Spleen (tissue), 13 donors: ENCODE measurements around the gene ADAMTSL1. TPM values are rescaled to one million over a fixed set of nuclear protein-coding genes. Genes with fewer than 3 reads are reported as not detected.
A peak's percentile ranks its signal among the peaks of the same experiment; 100 is the strongest.

Experiments
- DNase-seq: peaks from one replicate; pipeline ENCODE4 v3.0.0-alpha.2; 2020
- H3K27ac ChIP-seq, 8 donors: fragments of 200-600 bp; sonication (generic) in 7 of 8; 1 replicate in 4 of 8; 2 replicates in 4 of 8; pipeline versions ENCODE4 v1.5.0 to v1.8.0; 2016 to 2021; ENCODE audit warnings: inconsistent platforms in 4 of 8, mild to moderate bottlenecking in 4 of 8, moderate library complexity in 1 of 8
- H3K27me3 ChIP-seq, 7 donors: fragments of 200-600 bp; sonication (generic) in 6 of 7; replicated peaks in 1 of 7; 1 replicate in 4 of 7; 2 replicates in 3 of 7; pipeline versions ENCODE4 v1.5.0 to v1.8.0; 2016 to 2021; ENCODE audit warnings: inconsistent platforms in 3 of 7, mild to moderate bottlenecking in 1 of 7
- H3K36me3 ChIP-seq, 6 donors: fragments of 200-600 bp; sonication (generic) in 5 of 6; 1 replicate in 4 of 6; 2 replicates in 2 of 6; pipeline versions ENCODE4 v1.5.0 to v1.8.0; 2016 to 2021; ENCODE audit warnings: inconsistent platforms in 2 of 6
- H3K4me1 ChIP-seq, 6 donors: fragments of 200-600 bp; sonication (generic) in 5 of 6; 1 replicate in 3 of 6; 2 replicates in 3 of 6; pipeline versions ENCODE4 v1.5.0 to v1.8.0; 2016 to 2021; ENCODE audit warnings: inconsistent platforms in 3 of 6
- H3K4me3 ChIP-seq, 8 donors: fragments of 200-600 bp; sonication (generic) in 7 of 8; 1 replicate in 4 of 8; 2 replicates in 4 of 8; pipeline versions ENCODE4 v1.5.0 to v1.8.0; 2016 to 2021; ENCODE audit warnings: inconsistent platforms in 4 of 8, mild to moderate bottlenecking in 4 of 8, moderate library complexity in 2 of 8
- H3K9me3 ChIP-seq, 8 donors: fragments of 200-600 bp; sonication (generic) in 7 of 8; 1 replicate in 4 of 8; 2 replicates in 4 of 8; pipeline versions ENCODE4 v1.5.0 to v1.8.0; 2016 to 2021; ENCODE audit warnings: inconsistent platforms in 4 of 8
- CTCF ChIP-seq, 11 experiments: fragments of 200-600 bp in 7 of 11; fragments of 450-650 bp in 4 of 11; sonication (generic) in 4 of 11; IDR thresholded peaks in 8 of 11; conservative IDR thresholded peaks in 3 of 11; 1 replicate in 7 of 11; 2 replicates in 4 of 11; pipeline versions ENCODE4 v1.4.0 to v1.8.0; 2016 to 2021; ENCODE audit warnings: antibody characterized with exemption in 11 of 11, inconsistent platforms in 4 of 11, mild to moderate bottlenecking in 1 of 11
- POLR2A ChIP-seq, 3 donors: fragments of 450-650 bp; IDR thresholded peaks; one replicate each; pipeline ENCODE4 v1.5.1; 2017; ENCODE audit warnings: antibody characterized with exemption in 3 of 3, mild to moderate bottlenecking in 1 of 3
- POLR2AphosphoS5 ChIP-seq, 3 donors: sonication (generic); formaldehyde crosslinking; IDR thresholded peaks; one replicate each; pipeline ENCODE4 v1.5.1; 2017; ENCODE audit warnings: antibody characterized with exemption in 3 of 3
- WGBS, 5 donors: extraction: QIAGEN DNeasy Blood & Tissue Kit in 3 of 5; methylation state at CpG; one replicate each; pipeline versions ENCODE4 v1.1.5 to v1.1.7; 2013 to 2018; 5-methylcytosine and 5-hydroxymethylcytosine counted together
- intact Hi-C: fragments of 100-400 bp; cut with DNase I; formaldehyde crosslinking; loops from one replicate; pipeline ENCODE4 v1.15.0; 2023; ENCODE audit warnings: low total_unique reads
- long read RNA-seq, 2 donors: transcript quantifications; one replicate each; lab custom pipeline, GENCODE V29; 2026
- polyA plus RNA-seq, 3 donors: library from polyadenylated mRNA; stranded (reverse); fragments of 200-250 nt; gene quantifications; one replicate each; pipeline ENCODE4 v1.2.1, GENCODE V29; 2013
- total RNA-seq, 7 donors: library from RNA; depleted of rRNA in 3 of 7; stranded (reverse); fragments of >200 nt in 3 of 7; fragmentation: NEBNext Ultra II Directional in 4 of 7; extraction: Animal tissue kit (Norgen Biotek cat#: 25700) in 4 of 7; gene quantifications; one replicate each; pipeline versions ENCODE4 v1.1.0 to v1.2.1, GENCODE V29; 2016 to 2021
- donor health status: healthy with polysubstance abuse.
- donor health status: DM: no; HTN: no; CAD: no; lungs with moderate emphysema.
- donor health status: DM: no; HTN: no; CAD: no.
- donor health status: Bipolar disorder and iron deficiency.
- donor health status: healthy.
- donor health status: DM: no; HTN: no; CAD: no.
- donor health status: DM: yes; HTN: yes; CAD: no.

The ADAMTSL1 gene
- total RNA-seq: 1 to 10 TPM in 6 of 7 donors, under 1 TPM in 1; 0.94 to 5.3 (median 3.4) TPM
- under 1 TPM; 0.35 to 0.49 (median 0.43) TPM for polyA plus RNA-seq
- long read RNA-seq, donor 1, full-length matches to known transcripts: 4 of 4 reads
- long read RNA-seq, donor 1, partial matches to known transcripts: 0 of 4 reads
- long read RNA-seq, donor 1, other reads (novel, unspliced or antisense): 0 of 4 reads
- long read RNA-seq, donor 2: 0 reads

GRCh38 chr9:18473652-18474279 is at the start of gene ADAMTSL1:
TSS of gene ADAMTSL1 (plus strand) at chr9:18474153. CDS start at chr9:18474233, 80 bp downstream.
- WGBS, 5 donors: 3 to 7% (median 4%) methylated on average over 13 of the region's 13 CpGs
- TF ChIP-seq CTCF (IDR thresholded peaks at IDR 0.05 in 8 of 11, conservative IDR thresholded peaks at IDR 0.05 in 3 of 11): no peak
- TF ChIP-seq POLR2A (IDR thresholded peaks at IDR 0.05): no peak
- TF ChIP-seq POLR2AphosphoS5 (IDR thresholded peaks at IDR 0.05): no peak
- no peaks in the 10 kb centered on the region for H3K36me3 ChIP-seq
- H3K4me1 ChIP-seq: peaks cover 0 to 6% (median 0%) of the 10 kb centered on the region in 6 donors
- H3K9me3 ChIP-seq: peaks cover 0 to 12% (median 4%) of the 10 kb centered on the region in 8 donors
- peaks cover 0 to 6% (median 0%) of the 10 kb centered on the region in 7 donors for H3K27me3 ChIP-seq
- peak within 1 kb of the TSS in 1 of 8 donors; percentile 48 for H3K27ac ChIP-seq
- intact Hi-C loops: no loop called here
- no peak for DNase-seq
- H3K4me3 ChIP-seq: peak within 1 kb of the TSS in 2 of 8 donors; percentile 18 to 45

- no peak overlapping the region for H3K27ac ChIP-seq
- no peak for DNase-seq
- no peaks in the 10 kb centered on the region for H3K4me1 ChIP-seq
- 72 to 86% (median 76%) methylated on average over 4 of the region's 4 CpGs for WGBS, 5 donors
- no peaks in the 10 kb centered on the region for H3K9me3 ChIP-seq
- TF ChIP-seq CTCF (IDR thresholded peaks at IDR 0.05 in 8 of 11, conservative IDR thresholded peaks at IDR 0.05 in 3 of 11) (no peak), POLR2A (IDR thresholded peaks at IDR 0.05) (no peak), POLR2AphosphoS5 (IDR thresholded peaks at IDR 0.05) (no peak)
- H3K36me3 ChIP-seq: no peaks in the 10 kb centered on the region
- intact Hi-C loops: no loop called here
- H3K27me3 ChIP-seq: no peaks in the 10 kb centered on the region
- no peak overlapping the region for H3K4me3 ChIP-seq
Measured at GRCh38 chr9:18427691-18428090, 46.3 kb upstream of the ADAMTSL1 start.

- no peak for DNase-seq
- Histone ChIP-seq H3K9me3 (no peaks in the 10 kb centered on the region), H3K36me3 (no peaks in the 10 kb centered on the region), H3K4me1 (no peaks in the 10 kb centered on the region), H3K27ac (no peak overlapping the region), H3K27me3 (no peaks in the 10 kb centered on the region), H3K4me3 (no peak overlapping the region)
- no peak for TF ChIP-seq CTCF (IDR thresholded peaks at IDR 0.05 in 8 of 11, conservative IDR thresholded peaks at IDR 0.05 in 3 of 11)
- no peak for TF ChIP-seq POLR2AphosphoS5 (IDR thresholded peaks at IDR 0.05)
- TF ChIP-seq POLR2A (IDR thresholded peaks at IDR 0.05): no peak
- intact Hi-C loops: no loop called here
- WGBS, 5 donors: 90 to 96% (median 92%) methylated on average over 3 of the region's 3 CpGs
Measured at GRCh38 chr9:18428661-18429060, 45.3 kb upstream of the ADAMTSL1 start.

GRCh38 chr9:18429070-18429469 is 44.9 kb upstream of the ADAMTSL1 start:
- WGBS, 5 donors: 84 to 88% (median 86%) methylated on average over 2 of the region's 2 CpGs
- TF ChIP-seq CTCF (IDR thresholded peaks at IDR 0.05 in 8 of 11, conservative IDR thresholded peaks at IDR 0.05 in 3 of 11) (no peak), POLR2A (IDR thresholded peaks at IDR 0.05) (no peak), POLR2AphosphoS5 (IDR thresholded peaks at IDR 0.05) (no peak)
- intact Hi-C loops: no loop called here
- Histone ChIP-seq H3K27me3 (no peaks in the 10 kb centered on the region), H3K36me3 (no peaks in the 10 kb centered on the region), H3K4me3 (no peak overlapping the region), H3K9me3 (no peaks in the 10 kb centered on the region), H3K4me1 (no peaks in the 10 kb centered on the region), H3K27ac (no peak overlapping the region)
- DNase-seq: no peak
